Loucy (cell line): ENCODE results near the gene SLC17A2.

Experiments used
- H2AFZ ChIP-seq: fragments of 200-600 bp; sonication (generic); 2 replicates; pipeline ENCODE4 v1.6.0; 2016; ENCODE audit warnings: antibody characterized with exemption, mild to moderate bottlenecking, low read length, moderate library complexity
- H3F3A ChIP-seq: fragments of 200-600 bp; 2 replicates; pipeline ENCODE4 v1.6.0; 2016; ENCODE audit warnings: antibody characterized with exemption, low read depth, mild to moderate bottlenecking
- H3K27me3 ChIP-seq: fragments of 200-600 bp; sonication (generic); 2 replicates; pipeline ENCODE4 v1.6.1; 2014; ENCODE audit warnings: low read length, mild to moderate bottlenecking; ENCODE audit not compliant: insufficient read depth, poor library complexity, severe bottlenecking
- H3K36me3 ChIP-seq: fragments of 200-600 bp; sonication (generic); 2 replicates; pipeline ENCODE4 v1.6.1; 2016; ENCODE audit warnings: low read length; ENCODE audit not compliant: insufficient read depth
- H3K4me1 ChIP-seq: fragments of 200-600 bp; sonication (generic); 2 replicates; pipeline ENCODE4 v1.5.1; 2014; ENCODE audit warnings: low read length, mild to moderate bottlenecking; ENCODE audit not compliant: insufficient read depth, poor library complexity, severe bottlenecking
- H3K4me2 ChIP-seq: fragments of 200-600 bp; sonication (generic); 2 replicates; pipeline ENCODE4 v1.6.0; 2014; ENCODE audit warnings: antibody characterized with exemption, low read length, low read depth, mild to moderate bottlenecking; ENCODE audit not compliant: poor library complexity, severe bottlenecking
- H3K4me3 ChIP-seq: fragments of 200-600 bp; sonication (generic); 2 replicates; pipeline ENCODE4 v1.5.1; 2014; ENCODE audit warnings: low read length, mild to moderate bottlenecking, mixed read lengths; ENCODE audit not compliant: poor library complexity, severe bottlenecking
- H3K79me2 ChIP-seq: fragments of 200-600 bp; sonication (generic); 2 replicates; pipeline ENCODE4 v1.6.1; 2014; ENCODE audit warnings: low read length; ENCODE audit not compliant: insufficient read depth
- H3K9ac ChIP-seq: fragments of 200-600 bp; sonication (generic); 2 replicates; pipeline ENCODE4 v1.6.0; 2014; ENCODE audit warnings: mild to moderate bottlenecking, low read depth, low read length, moderate library complexity; ENCODE audit not compliant: poor library complexity, severe bottlenecking
- H3K9me2 ChIP-seq: fragments of 200-600 bp; sonication (generic); replicated peaks from 2 replicates; pipeline ENCODE4 v1.6.1; 2016; ENCODE audit warnings: low read depth, low read length, mixed read lengths
- H3K9me3 ChIP-seq: fragments of 200-600 bp; sonication (generic); 2 replicates; pipeline ENCODE4 v1.6.1; 2014; ENCODE audit warnings: mild to moderate bottlenecking, antibody characterized with exemption, low read length, low read depth; ENCODE audit not compliant: insufficient read depth
- H4K20me1 ChIP-seq: fragments of 200-600 bp; sonication (generic); 2 replicates; pipeline ENCODE4 v1.6.0; 2014; ENCODE audit warnings: antibody characterized with exemption, low read length, mild to moderate bottlenecking; ENCODE audit not compliant: insufficient read depth, poor library complexity, severe bottlenecking
- EZH2phosphoT487 ChIP-seq: fragments of 200-600 bp; IDR thresholded peaks from 2 replicates; pipeline ENCODE4 v1.6.1; 2018; ENCODE audit warnings: antibody characterized with exemption, mild to moderate bottlenecking, moderate library complexity, borderline replicate concordance
- TF ChIP-seq, protein P1 (sequence below): fragments of 200-600 bp; sonication (generic); conservative IDR thresholded peaks from 2 replicates; pipeline ENCODE4 v1.5.1; 2014; ENCODE audit warnings: mild to moderate bottlenecking, antibody characterized with exemption, low read length

SLC17A2 gene

GRCh38 chr6:25952535-25952934 is 22.0 kb upstream of the SLC17A2 start:
- H3K4me1 ChIP-seq, result no peaks in the 10 kb centered on the region
- H3K9me2 ChIP-seq, result no peaks in the 10 kb centered on the region
- TF ChIP-seq, protein P1, sequence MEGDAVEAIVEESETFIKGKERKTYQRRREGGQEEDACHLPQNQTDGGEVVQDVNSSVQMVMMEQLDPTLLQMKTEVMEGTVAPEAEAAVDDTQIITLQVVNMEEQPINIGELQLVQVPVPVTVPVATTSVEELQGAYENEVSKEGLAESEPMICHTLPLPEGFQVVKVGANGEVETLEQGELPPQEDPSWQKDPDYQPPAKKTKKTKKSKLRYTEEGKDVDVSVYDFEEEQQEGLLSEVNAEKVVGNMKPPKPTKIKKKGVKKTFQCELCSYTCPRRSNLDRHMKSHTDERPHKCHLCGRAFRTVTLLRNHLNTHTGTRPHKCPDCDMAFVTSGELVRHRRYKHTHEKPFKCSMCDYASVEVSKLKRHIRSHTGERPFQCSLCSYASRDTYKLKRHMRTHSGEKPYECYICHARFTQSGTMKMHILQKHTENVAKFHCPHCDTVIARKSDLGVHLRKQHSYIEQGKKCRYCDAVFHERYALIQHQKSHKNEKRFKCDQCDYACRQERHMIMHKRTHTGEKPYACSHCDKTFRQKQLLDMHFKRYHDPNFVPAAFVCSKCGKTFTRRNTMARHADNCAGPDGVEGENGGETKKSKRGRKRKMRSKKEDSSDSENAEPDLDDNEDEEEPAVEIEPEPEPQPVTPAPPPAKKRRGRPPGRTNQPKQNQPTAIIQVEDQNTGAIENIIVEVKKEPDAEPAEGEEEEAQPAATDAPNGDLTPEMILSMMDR, result no peak
- H3K4me2 ChIP-seq, result no peak overlapping the region
- no peak overlapping the region for H3K9ac ChIP-seq
- no peaks in the 10 kb centered on the region for H3K27me3 ChIP-seq
- H3K9me3 ChIP-seq, result no peaks in the 10 kb centered on the region
- no peaks in the 10 kb centered on the region for H3K36me3 ChIP-seq
- H3F3A ChIP-seq, result no peaks in the 10 kb centered on the region
- no peak overlapping the region for H2AFZ ChIP-seq
- H3K79me2 ChIP-seq, result no peaks in the 10 kb centered on the region
- no peaks in the 10 kb centered on the region for H4K20me1 ChIP-seq
- no peak overlapping the region for H3K4me3 ChIP-seq

DNA sequence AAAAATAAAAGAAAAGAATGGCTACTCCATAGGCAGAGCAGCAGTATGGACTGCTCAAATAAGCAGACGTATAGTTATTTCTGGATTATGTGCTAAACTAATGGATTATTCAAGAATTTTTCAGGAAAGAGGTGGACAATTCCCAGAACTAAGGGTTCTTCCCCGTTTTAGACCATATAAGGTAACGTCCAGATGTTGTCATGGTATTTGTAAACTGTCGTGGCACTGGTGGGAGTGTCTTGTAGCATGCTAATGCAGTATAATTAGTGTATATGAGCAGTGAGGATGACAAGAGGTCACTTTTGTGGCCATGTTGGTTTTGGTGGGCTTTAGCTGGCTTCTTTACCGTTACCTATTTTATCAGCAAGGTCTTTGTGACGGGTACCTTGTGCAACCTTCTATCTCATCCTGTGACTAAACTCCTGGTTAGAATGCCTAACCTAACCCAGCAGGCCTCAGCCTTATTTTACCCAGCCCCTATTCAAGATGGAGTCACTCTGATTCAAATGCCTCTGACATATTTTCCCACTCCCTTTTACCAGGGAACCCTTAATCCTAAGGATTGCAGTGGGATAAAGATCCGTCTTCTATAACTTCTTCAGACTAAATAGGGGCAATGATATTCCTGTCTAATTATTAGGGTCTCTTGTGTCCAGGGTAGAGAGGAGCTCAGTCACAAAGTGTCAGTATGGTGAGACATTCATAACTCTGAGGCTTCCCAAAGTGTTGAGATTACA is 21.0 kb upstream of the SLC17A2 start:
- no peak for TF ChIP-seq EZH2phosphoT487
- TF ChIP-seq, protein P1, result no peak
- no peaks in the 10 kb centered on the region for H3K36me3 ChIP-seq
- H3K4me3 ChIP-seq, result no peak overlapping the region
- no peak overlapping the region for H3K4me2 ChIP-seq
- H3K9me3 ChIP-seq, result no peaks in the 10 kb centered on the region
- H4K20me1 ChIP-seq, result no peaks in the 10 kb centered on the region
- H3K9ac ChIP-seq, result no peak overlapping the region
- H3K9me2 ChIP-seq, result no peaks in the 10 kb centered on the region
- no peaks in the 10 kb centered on the region for H3K79me2 ChIP-seq
- H2AFZ ChIP-seq, result no peak overlapping the region
- H3K27me3 ChIP-seq, result no peaks in the 10 kb centered on the region
- peaks cover 1% of the 10 kb centered on the region for H3K4me1 ChIP-seq
- no peaks in the 10 kb centered on the region for H3F3A ChIP-seq

DNA sequence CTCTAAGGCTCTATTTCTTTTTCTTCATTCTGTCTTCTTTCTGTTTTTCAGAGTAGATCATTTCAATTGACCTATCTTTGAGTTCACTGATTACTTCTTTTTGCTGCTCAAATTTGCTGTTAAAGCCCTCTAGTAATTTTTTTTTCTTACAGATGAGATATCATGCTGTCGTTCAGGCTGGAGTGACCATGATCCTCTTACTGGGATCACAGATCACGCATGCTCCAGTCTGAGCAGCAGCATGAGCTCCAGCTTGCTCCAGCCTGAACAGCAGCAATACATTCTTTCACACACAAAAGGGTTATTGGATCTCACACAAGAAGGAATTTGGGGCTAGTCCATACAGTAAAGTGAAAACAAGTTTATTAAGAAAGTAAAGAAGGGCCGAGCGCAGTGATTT is 19.8 kb upstream of the SLC17A2 start:
- Histone ChIP-seq H3F3A (no peaks in the 10 kb centered on the region), H4K20me1 (no peaks in the 10 kb centered on the region), H3K4me3 (no peak overlapping the region), H3K9me2 (no peaks in the 10 kb centered on the region), H3K9me3 (no peaks in the 10 kb centered on the region; the same call in none of the 2 replicates), H3K36me3 (no peaks in the 10 kb centered on the region), H3K9ac (no peak overlapping the region), H3K4me1 (peaks cover 3% of the 10 kb centered on the region), H2AFZ (no peak overlapping the region), H3K79me2 (no peaks in the 10 kb centered on the region), H3K4me2 (no peak overlapping the region), H3K27me3 (no peaks in the 10 kb centered on the region)
- TF ChIP-seq EZH2phosphoT487, result no peak
- TF ChIP-seq, protein P1, result no peak
